K562 (cell line): ENCODE data around the gene MARS1. TPM values are rescaled to one million over a fixed set of nuclear protein-coding genes. Genes with fewer than 3 reads are reported as not detected.
A peak's percentile ranks its signal among the peaks of the same experiment; 100 is the strongest.

Experiments
- ATAC-seq: fragments of 200-7000 bp; cut with Tn5 transposase; 3 replicates; pipeline ENCODE4 v1.9.1; 2020; ENCODE audit warnings: moderate library complexity
- BruUV-seq: library from RNA; stranded (reverse); fragments of 400-500 nt; replicated peaks from 2 replicates; lab custom pipeline; 2021; lab: Mats Ljungman, UMichigan
- CTCF ChIA-PET: fragments of 300-600 bp; formaldehyde crosslinking; extraction: SDS; loops from one replicate; lab custom pipeline; 2021; ENCODE audit warnings: low intra/inter-chr PET ratio; lab: Yijun Ruan, JAX
- POLR2A ChIA-PET: fragments of 300-600, 350-650 bp; sonication (Branson Sonifier 250); formaldehyde crosslinking; extraction: SDS; loops from one replicate; lab custom pipeline; 2021; ENCODE audit warnings: antibody characterized with exemption, inconsistent platforms; lab: Yijun Ruan, JAX
- DNase-seq, 4 experiments: peaks; one replicate each; pipeline versions ENCODE4 v3.0.0 to v3.0.0-alpha.2; 2011 to 2018; ENCODE audit warnings: low spot score in 3 of 4, mixed read lengths in 3 of 4; ENCODE audit errors: extremely low read depth in 1 of 4
- FAIRE-seq: peaks from 2 replicates; lab custom pipeline; 2011; peaks lifted over from hg19 to GRCh38; lab: Jason Lieb, UNC
- H2AFZ ChIP-seq: 2 replicates; pipeline ENCODE4 v1.6.0; 2011; ENCODE audit warnings: low read depth, low read length, control low read depth, inconsistent platforms
- H3K27ac ChIP-seq: fragments of 200-600 bp; 3 replicates; pipeline ENCODE4 v1.8.0; 2011; ENCODE audit warnings: low read depth, mild to moderate bottlenecking, control low read depth, inconsistent platforms, low read length, moderate library complexity, mixed read lengths; ENCODE audit errors: extremely low read depth
- H3K27me3 ChIP-seq, 2 experiments: fragments of 300-600 bp in 1 of 2; 2 replicates in 1 of 2; 3 replicates in 1 of 2; pipeline versions ENCODE4 v1.6.0 to v1.8.0; 2011; ENCODE audit warnings: inconsistent platforms in 2 of 2, low read length in 2 of 2, mild to moderate bottlenecking in 1 of 2, mixed read lengths in 1 of 2, moderate library complexity in 1 of 2; ENCODE audit not compliant: control insufficient read depth in 2 of 2, insufficient read depth in 2 of 2
- H3K36me3 ChIP-seq: fragments of 300-600 bp; 3 replicates; pipeline ENCODE4 v1.8.0; 2011; ENCODE audit warnings: mild to moderate bottlenecking, low read length, inconsistent platforms; ENCODE audit not compliant: control insufficient read depth, insufficient read depth
- H3K4me1 ChIP-seq, 2 experiments: fragments of 200-600 bp in 1 of 2; replicated peaks in 1 of 2; 2 replicates in 1 of 2; 3 replicates in 1 of 2; pipeline versions ENCODE4 v1.5.1 to v1.8.0; 2011; ENCODE audit warnings: inconsistent platforms in 2 of 2, low read length in 2 of 2, mild to moderate bottlenecking in 1 of 2, mixed read lengths in 1 of 2, moderate library complexity in 1 of 2; ENCODE audit not compliant: control insufficient read depth in 2 of 2, insufficient read depth in 2 of 2
- H3K4me2 ChIP-seq: 2 replicates; pipeline ENCODE4 v1.6.1; 2011; ENCODE audit warnings: low read length, control low read depth, inconsistent platforms, mixed read lengths; ENCODE audit not compliant: insufficient read depth
- H3K4me3 ChIP-seq: fragments of 200-600 bp; sonication (generic), shearing (Covaris generic); 2 replicates; pipeline ENCODE4 v1.5.1; 2016; ENCODE audit warnings: control low read depth, inconsistent platforms
- H3K79me2 ChIP-seq: fragments of 200-600 bp; 3 replicates; pipeline ENCODE4 v1.8.0; 2011; ENCODE audit warnings: low read length, inconsistent platforms; ENCODE audit not compliant: control insufficient read depth, insufficient read depth
- H3K9ac ChIP-seq, 2 experiments: 2 replicates each; pipeline versions ENCODE4 v1.6.0 to v1.6.1; 2011; ENCODE audit warnings: low read depth in 2 of 2, low read length in 2 of 2, control low read depth in 1 of 2, inconsistent platforms in 1 of 2, mild to moderate bottlenecking in 1 of 2, mixed read lengths in 1 of 2; ENCODE audit not compliant: insufficient read depth in 1 of 2
- H3K9me1 ChIP-seq: one replicate; pipeline ENCODE4 v1.6.0; 2011; ENCODE audit warnings: inconsistent platforms, mild to moderate bottlenecking, low read length, moderate library complexity; ENCODE audit not compliant: control insufficient read depth, insufficient read depth
- H3K9me3 ChIP-seq: replicated peaks from 2 replicates; pipeline ENCODE4 v1.5.1; 2011; ENCODE audit warnings: low read depth, low read length, inconsistent platforms; ENCODE audit not compliant: control insufficient read depth, insufficient read depth
- H4K20me1 ChIP-seq: replicated peaks from 2 replicates; pipeline ENCODE4 v1.6.1; 2011; ENCODE audit warnings: low read length, inconsistent platforms, mixed read lengths; ENCODE audit not compliant: control insufficient read depth, insufficient read depth
- BRF1 ChIP-seq: IDR thresholded peaks from 3 replicates; pipeline ENCODE4 v1.6.1; 2011; ENCODE audit warnings: borderline replicate concordance, mild to moderate bottlenecking; ENCODE audit not compliant: insufficient read length; ENCODE audit errors: extremely low read depth
- CREB3 ChIP-seq: fragments of 450-650 bp; conservative IDR thresholded peaks from 2 replicates; pipeline ENCODE4 v1.6.1; 2016; ENCODE audit warnings: missing genetic modification characterization, low read depth, mild to moderate bottlenecking, missing compliant biosample characterization, moderate library complexity
- KDM5B ChIP-seq: fragments of 200-600 bp; sonication (generic); IDR thresholded peaks from 2 replicates; pipeline ENCODE4 v1.6.1; 2012; ENCODE audit warnings: low read depth, mild to moderate bottlenecking, moderate library complexity, low read length, control low read depth, inconsistent platforms; ENCODE audit not compliant: insufficient replicate concordance
- MEIS2 ChIP-seq: fragments of 450-650 bp; IDR thresholded peaks from 2 replicates; pipeline ENCODE4 v1.6.1; 2014; ENCODE audit warnings: mild to moderate bottlenecking; ENCODE audit not compliant: partially characterized antibody
- RBM15 ChIP-seq: fragments of 200-400 bp; formaldehyde crosslinking; IDR thresholded peaks from 2 replicates; pipeline ENCODE4 v1.6.1; 2018; ENCODE audit warnings: mild to moderate bottlenecking, low read length, moderate library complexity; ENCODE audit not compliant: insufficient read depth
- SMC3 ChIP-seq: conservative IDR thresholded peaks from 2 replicates; pipeline ENCODE4 v1.6.1; 2011; ENCODE audit warnings: low read depth, low read length, improper control_type of control experiment; ENCODE audit not compliant: insufficient read depth
- SPI1 ChIP-seq: IDR thresholded peaks from 2 replicates; pipeline ENCODE4 v1.6.1; 2011; ENCODE audit warnings: low read depth, low read length, control low read depth, borderline replicate concordance
- TAF7 ChIP-seq: fragments of 450-650 bp; IDR thresholded peaks from 2 replicates; pipeline ENCODE4 v1.6.1; 2016; ENCODE audit warnings: missing genetic modification characterization, missing compliant biosample characterization
- TARDBP ChIP-seq: fragments of 450-650 bp; IDR thresholded peaks from 2 replicates; pipeline ENCODE4 v1.6.1; 2016
- ZNF134 ChIP-seq: fragments of 250-450 bp; sonication (Bioruptor Pico); conservative IDR thresholded peaks from 2 replicates; pipeline ENCODE4 v1.4.0; 2020
- ZNF445 ChIP-seq: fragments of 250-450 bp; sonication (Bioruptor Pico); IDR thresholded peaks from 2 replicates; pipeline ENCODE4 v1.4.0; 2020; ENCODE audit warnings: low read depth, mild to moderate bottlenecking, moderate library complexity
- ZNF77 ChIP-seq: fragments of 250-450 bp; sonication (Bioruptor Pico); IDR thresholded peaks from 2 replicates; pipeline ENCODE4 v1.5.0; 2020
- ZZZ3 ChIP-seq: fragments of 450-650 bp; IDR thresholded peaks from 2 replicates; pipeline ENCODE4 v1.6.1; 2016; ENCODE audit warnings: antibody characterized with exemption, mild to moderate bottlenecking, moderate library complexity
- WGBS: fragments of 100-300 bp; shearing (Covaris generic); methylation state at CpG from one replicate; pipeline ENCODE4 v1.1.6; 2016; ENCODE audit warnings: low coverage, mixed read lengths; ENCODE audit not compliant: insufficient coverage; ENCODE audit errors: missing lambda C conversion rate; 5-methylcytosine and 5-hydroxymethylcytosine counted together
- in situ Hi-C: fragments of 300-500 bp; cut with MboI; formaldehyde crosslinking; loops from 4 replicates; pipeline ENCODE4 v1.15.0; 2018; ENCODE audit warnings: inconsistent platforms, mixed read lengths
- intact Hi-C: fragments of 100-400 bp; cut with micrococcal nuclease; formaldehyde crosslinking; loops from 2 replicates; pipeline ENCODE4 v1.14.2; 2022
- polyA plus RNA-seq, 8 experiments: library from polyadenylated mRNA; depleted of rRNA in 4 of 8; stranded (reverse) in 5 of 8; unstranded in 3 of 8; fragments of >200 nt; fragmentation: Nextera tagmentation in 2 of 8; fragmentation: Illumina TruSeq in 1 of 8; extraction: Ambion mirVana in 2 of 8; extraction: Trizol in 1 of 8; gene quantifications; 2 replicates each; pipeline versions ENCODE4 v1.2.1 to v1.2.3, GENCODE V29; 2011 to 2014; ENCODE audit warnings: inconsistent platforms in 1 of 8, missing spikeins in 1 of 8
- total RNA-seq, 7 experiments: library from RNA; depleted of rRNA in 6 of 7; stranded (reverse); fragments of >200 nt in 6 of 7; fragmentation: Illumina TruSeq in 2 of 7; extraction: Trizol in 2 of 7; gene quantifications; 2 replicates each; pipeline versions ENCODE4 v1.2.1 to v1.2.3, GENCODE V29; 2011 to 2021; ENCODE audit warnings: low replicate concordance in 1 of 7

MARS1 gene
- total and polyA plus RNA-seq, 9 of the 15 experiments (the other 6 are each of a cell fraction or from before 2014, with no cell fraction given), result 117 to 382 (median 220) TPM

GRCh38 chr12:57465747-57466505 lies 21.9 kb upstream of the MARS1 start:
- Histone ChIP-seq H3K79me2 (no peaks in the 10 kb centered on the region), H3K4me3 (no peak overlapping the region), H3K4me2 (no peak overlapping the region), H3K9me1 (no peaks in the 10 kb centered on the region), H3K4me1 (peaks cover 18 to 22% of the 10 kb centered on the region in 2 experiments), H3K9ac (peak overlapping the region in 1 of 2 experiments; percentile 55; a peak in 1 of 4 replicates), H3K9me3 (no peaks in the 10 kb centered on the region), H3K27me3 (peaks cover 16 to 48% of the 10 kb centered on the region in 2 experiments; a peak in 3 of 5 replicates), H3K27ac (no peak overlapping the region), H4K20me1 (no peaks in the 10 kb centered on the region), H3K36me3 (no peaks in the 10 kb centered on the region), H2AFZ (no peak overlapping the region)
- ATAC-seq, result no peak
- FAIRE-seq, result no peak
- DNase-seq, result no peak
- ChIA-PET CTCF (no interaction called here), POLR2A (interaction anchor here (0.7 to 1.6 kb wide), 6 partner anchors 8 to 50 kb away, joined by 3 to 5 read pairs (median 4); partner anchors contain the start of gene INHBE)
- intact Hi-C loops (no loop called here), in situ Hi-C loops (no loop called here)
- BruUV-seq, result no TSS peak
- WGBS, result 25% methylated on average over 14 of the region's 14 CpGs
- TF ChIP-seq MEIS2, result no peak
- TF ChIP-seq SPI1, result peak; percentile 5; the same call in 1 of the 2 replicates

- H3K4me2 ChIP-seq, result no peak overlapping the region
- no peak overlapping the region for H2AFZ ChIP-seq
- POLR2A ChIA-PET, result interaction anchor here (0.7 to 1.1 kb wide), 2 partner anchors 20 to 34 kb away, joined by 3 read pairs; no protein-coding TSS in a partner anchor
- no peaks in the 10 kb centered on the region for H3K36me3 ChIP-seq
- CTCF ChIA-PET, result no interaction called here
- H3K9me1 ChIP-seq, result no peaks in the 10 kb centered on the region
- H3K4me3 ChIP-seq, result no peak overlapping the region
- BruUV-seq, result no TSS peak
- H3K9me3 ChIP-seq, result no peaks in the 10 kb centered on the region
- peaks cover 8 to 13% of the 10 kb centered on the region in 2 experiments for H3K4me1 ChIP-seq
- FAIRE-seq (no peak), DNase-seq (no peak), ATAC-seq (no peak)
- no peaks in the 10 kb centered on the region for H4K20me1 ChIP-seq
- H3K27ac ChIP-seq, result no peak overlapping the region
- H3K9ac ChIP-seq, result no peak overlapping the region; a peak in 1 of 4 replicates
- no peaks in the 10 kb centered on the region for H3K79me2 ChIP-seq
- peaks cover 16 to 52% of the 10 kb centered on the region in 2 experiments; a peak in 3 of 5 replicates for H3K27me3 ChIP-seq
- 24% methylated on average over 12 of the region's 12 CpGs for WGBS
- intact Hi-C loops, result no loop called here
- in situ Hi-C loops, result no loop called here
- TF ChIP-seq CREB3 (tag) (no peak), SMC3 (no peak), BRF1 (no peak), ZZZ3 (no peak), KDM5B (no peak), TARDBP (no peak), RBM15 (no peak), ZNF77 (CRISPR knock-in tag) (no peak), TAF7 (tag) (no peak), ZNF134 (CRISPR knock-in tag) (no peak), ZNF445 (no peak)
Measured at GRCh38 chr12:57467212-57467874, 20.5 kb upstream of the MARS1 start.
